IMR-90 (cell line): Measurements from ENCODE around the gene ADARB2. TPM values are rescaled to one million over a fixed set of nuclear protein-coding genes. Genes with fewer than 3 reads are reported as not detected.

Experiments used
- ATAC-seq: fragments of 200-7000 bp; cut with Tn5 transposase; 2 replicates; pipeline ENCODE4 v1.9.1; 2020; ENCODE audit warnings: low read depth, mild to moderate bottlenecking, moderate library complexity
- BruUV-seq: library from RNA; stranded (reverse); fragments of 400-500 nt; replicated peaks from 2 replicates; lab custom pipeline; 2021; lab: Mats Ljungman, UMichigan
- CTCF ChIA-PET: fragments of 300-600 bp; formaldehyde crosslinking; extraction: SDS; loops from one replicate; lab custom pipeline; 2021; ENCODE audit warnings: antibody characterized with exemption; lab: Yijun Ruan, JAX
- POLR2A ChIA-PET: fragments of 300-600 bp; sonication (Branson Sonifier 250); formaldehyde crosslinking; loops from one replicate; lab custom pipeline; 2022; ENCODE audit warnings: antibody characterized with exemption; ENCODE audit not compliant: unreplicated experiment; lab: Charles Lee
- DNase-seq: peaks from one replicate; pipeline ENCODE4 v3.0.0; 2013
- H2AFZ ChIP-seq: replicated peaks from 2 replicates; pipeline ENCODE3; 2013; ENCODE audit warnings: low read length, mild to moderate bottlenecking; ENCODE audit not compliant: poor library complexity
- H2AK5ac ChIP-seq: 2 replicates; pipeline ENCODE4 v1.6.1; 2013; ENCODE audit warnings: low read depth, low read length, inconsistent platforms
- H2AK9ac ChIP-seq: replicated peaks from 2 replicates; pipeline ENCODE3; 2013; ENCODE audit warnings: mild to moderate bottlenecking, low read depth, low read length, moderate library complexity; ENCODE audit not compliant: poor library complexity
- H2BK120ac ChIP-seq: 2 replicates; pipeline ENCODE4 v1.6.1; 2013; ENCODE audit warnings: low read depth, low read length, inconsistent platforms
- H2BK15ac ChIP-seq: 3 replicates; pipeline ENCODE4 v1.6.1; 2013; ENCODE audit warnings: low read depth, low read length, inconsistent platforms
- H2BK20ac ChIP-seq: 2 replicates; pipeline ENCODE4 v1.6.1; 2013; ENCODE audit warnings: low read depth, mild to moderate bottlenecking, inconsistent platforms, low read length, moderate library complexity
- H2BK5ac ChIP-seq: 2 replicates; pipeline ENCODE4 v1.6.1; 2013; ENCODE audit warnings: mild to moderate bottlenecking, low read depth, low read length, inconsistent platforms; ENCODE audit not compliant: poor library complexity, severe bottlenecking
- H3K14ac ChIP-seq: replicated peaks from 2 replicates; pipeline ENCODE4 v1.6.1; 2013; ENCODE audit warnings: low read depth, low read length, inconsistent platforms
- H3K18ac ChIP-seq: 2 replicates; pipeline ENCODE4 v1.6.1; 2013; ENCODE audit warnings: low read depth, low read length, control low read depth
- H3K23ac ChIP-seq: 2 replicates; pipeline ENCODE4 v1.6.1; 2013; ENCODE audit warnings: low read depth, low read length, inconsistent platforms
- H3K27ac ChIP-seq: 2 replicates; pipeline ENCODE4 v1.5.1; 2013; ENCODE audit warnings: mild to moderate bottlenecking, control low read depth, low read length; ENCODE audit not compliant: insufficient read depth
- H3K27me3 ChIP-seq: 2 replicates; pipeline ENCODE4 v1.6.1; 2013; ENCODE audit warnings: low read length; ENCODE audit not compliant: control insufficient read depth, insufficient read depth
- H3K36me3 ChIP-seq: 2 replicates; pipeline ENCODE4 v1.6.1; 2013; ENCODE audit warnings: low read length, mixed read lengths; ENCODE audit not compliant: control insufficient read depth, insufficient read depth
- H3K4ac ChIP-seq: 2 replicates; pipeline ENCODE4 v1.6.1; 2013; ENCODE audit warnings: low read depth, low read length, inconsistent platforms
- H3K4me1 ChIP-seq: 2 replicates; pipeline ENCODE4 v1.6.1; 2013; ENCODE audit warnings: low read length, mixed read lengths; ENCODE audit not compliant: control insufficient read depth, insufficient read depth
- H3K4me2 ChIP-seq: 2 replicates; pipeline ENCODE4 v1.6.1; 2013; ENCODE audit warnings: low read depth, mild to moderate bottlenecking, control low read depth, low read length, moderate library complexity
- H3K4me3 ChIP-seq: 2 replicates; pipeline ENCODE4 v1.5.1; 2013; ENCODE audit warnings: low read depth, mild to moderate bottlenecking, control low read depth, low read length, moderate library complexity; ENCODE audit not compliant: insufficient read depth
- H3K56ac ChIP-seq: 2 replicates; pipeline ENCODE4 v1.6.1; 2013; ENCODE audit warnings: low read length, inconsistent platforms; ENCODE audit not compliant: insufficient read depth; ENCODE audit errors: extremely low read depth
- H3K79me1 ChIP-seq, 2 experiments: 2 replicates each; pipeline ENCODE4 v1.6.1; 2013; ENCODE audit warnings: low read length in 2 of 2, inconsistent platforms in 1 of 2, low read depth in 1 of 2
- H3K9ac ChIP-seq: 2 replicates; pipeline ENCODE4 v1.6.1; 2013; ENCODE audit warnings: low read depth, low read length, control low read depth
- H3K9me1 ChIP-seq: 2 replicates; pipeline ENCODE4 v1.6.1; 2013; ENCODE audit warnings: low read length, inconsistent platforms; ENCODE audit not compliant: insufficient read depth
- H3K9me3 ChIP-seq: 2 replicates; pipeline ENCODE4 v1.6.1; 2013; ENCODE audit warnings: low read length; ENCODE audit not compliant: control insufficient read depth, insufficient read depth
- H4K20me1 ChIP-seq: 2 replicates; pipeline ENCODE4 v1.6.1; 2013; ENCODE audit warnings: low read length, inconsistent platforms; ENCODE audit not compliant: insufficient read depth
- H4K5ac ChIP-seq: 2 replicates; pipeline ENCODE4 v1.6.1; 2013; ENCODE audit warnings: mild to moderate bottlenecking, low read depth, low read length, control low read depth
- H4K8ac ChIP-seq, 2 experiments: 2 replicates each; pipeline ENCODE4 v1.6.1; 2013; ENCODE audit warnings: low read depth in 2 of 2, low read length in 2 of 2, control low read depth in 1 of 2, inconsistent platforms in 1 of 2
- H4K91ac ChIP-seq: 2 replicates; pipeline ENCODE4 v1.6.1; 2013; ENCODE audit warnings: low read depth, low read length, inconsistent platforms; ENCODE audit not compliant: insufficient read depth
- BHLHE40 ChIP-seq: fragments of 150-350 bp; IDR thresholded peaks from 2 replicates; pipeline ENCODE4 v1.6.1; 2016; ENCODE audit warnings: mild to moderate bottlenecking, low read depth, low read length
- CEBPB ChIP-seq: IDR thresholded peaks from 2 replicates; pipeline ENCODE4 v1.6.1; 2012; ENCODE audit warnings: low read depth, low read length, improper control_type of control experiment
- CHD1 ChIP-seq: IDR thresholded peaks from 2 replicates; pipeline ENCODE4 v1.6.1; 2012; ENCODE audit warnings: low read depth, low read length, improper control_type of control experiment
- POLR2A ChIP-seq: IDR thresholded peaks from 2 replicates; pipeline ENCODE4 v1.6.1; 2012; ENCODE audit warnings: mild to moderate bottlenecking, low read depth, low read length
- RFX5 ChIP-seq: IDR thresholded peaks from 2 replicates; pipeline ENCODE4 v1.8.0; 2012; ENCODE audit warnings: low read depth, mild to moderate bottlenecking, low read length, moderate library complexity
- SMC3 ChIP-seq: fragments of 150-350 bp; IDR thresholded peaks from 2 replicates; pipeline ENCODE4 v1.6.1; 2016; ENCODE audit warnings: low read depth, mild to moderate bottlenecking, antibody characterized with exemption, low read length, moderate library complexity
- WGBS, 2 experiments: methylation state at CpG; one replicate each; pipeline versions ENCODE4 v1.1.5 to v1.1.7; 2013; ENCODE audit warnings: missing lambda C conversion rate in 2 of 2; ENCODE audit not compliant: insufficient read length in 1 of 2; ENCODE audit errors: extremely low coverage in 2 of 2; 5-methylcytosine and 5-hydroxymethylcytosine counted together
- dilution Hi-C: fragments of 300-500 bp; cut with HindIII; formaldehyde crosslinking; loops from one replicate; pipeline ENCODE4 v1.14.3; 2018; ENCODE audit warnings: low sequenced_read_pairs; ENCODE audit not compliant: unreplicated experiment
- in situ Hi-C: fragments of 300-500 bp; cut with MboI; formaldehyde crosslinking; loops from 3 replicates; pipeline ENCODE4 v1.14.3; 2019; ENCODE audit warnings: low sequenced_read_pairs, inconsistent platforms, mixed read lengths
- intact Hi-C: fragments of 100-400 bp; cut with micrococcal nuclease; formaldehyde crosslinking; loops from 2 replicates; pipeline ENCODE4 v1.10.0; 2022
- polyA plus RNA-seq, 3 experiments: library from polyadenylated mRNA; depleted of rRNA; stranded (reverse); fragments of >200 nt; gene quantifications; 2 replicates each; pipeline ENCODE4 v1.2.3, GENCODE V29; 2012; ENCODE audit warnings: low replicate concordance in 1 of 3
- total RNA-seq: library from RNA; depleted of rRNA; stranded (reverse); fragments of >200 nt; gene quantifications from 2 replicates; pipeline ENCODE4 v1.2.3, GENCODE V29; 2012
- TF ChIP-seq, protein P1 (sequence below): conservative IDR thresholded peaks from 2 replicates; pipeline ENCODE4 v1.5.1; 2012; ENCODE audit warnings: mild to moderate bottlenecking, low read depth, low read length, improper control_type of control experiment
- TF ChIP-seq, protein P2 (sequence below): fragments of 150-350 bp; IDR thresholded peaks from 2 replicates; pipeline ENCODE4 v1.6.1; 2016; ENCODE audit warnings: low read depth, mild to moderate bottlenecking, low read length, moderate library complexity, borderline replicate concordance

Gene ADARB2
- total and polyA plus RNA-seq, 2 of the 4 experiments (the other 2 are of a cell fraction): not detected

DNA sequence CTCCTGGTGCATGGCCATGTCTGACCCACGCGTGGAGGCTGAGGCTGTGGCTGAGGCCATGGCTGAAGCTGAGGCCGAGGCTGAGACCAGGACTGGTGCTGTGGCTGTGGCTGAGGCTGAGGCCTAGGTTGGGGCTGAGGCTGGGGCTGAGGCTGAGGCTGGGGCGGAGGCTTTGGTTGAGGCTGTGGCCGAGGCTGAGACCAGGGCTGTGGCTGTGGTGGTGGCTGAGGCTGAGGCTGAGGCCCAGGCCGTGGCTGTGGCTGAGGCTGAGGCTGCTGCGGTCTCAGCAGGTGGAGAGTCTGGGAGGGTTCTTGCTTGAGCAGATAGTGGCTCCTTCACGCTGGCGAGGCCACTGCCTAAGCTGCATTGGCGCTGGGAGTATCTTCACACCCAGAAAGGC is 604.7 kb downstream of the ADARB2 start:
- ChIA-PET CTCF (no interaction called here), POLR2A (no interaction called here)
- DNase-seq (no peak), ATAC-seq (no peak)
- TF ChIP-seq POLR2A (no peak), CEBPB (no peak), BHLHE40 (no peak), RFX5 (no peak), CHD1 (no peak), SMC3 (no peak)
- TF ChIP-seq, protein P1, sequence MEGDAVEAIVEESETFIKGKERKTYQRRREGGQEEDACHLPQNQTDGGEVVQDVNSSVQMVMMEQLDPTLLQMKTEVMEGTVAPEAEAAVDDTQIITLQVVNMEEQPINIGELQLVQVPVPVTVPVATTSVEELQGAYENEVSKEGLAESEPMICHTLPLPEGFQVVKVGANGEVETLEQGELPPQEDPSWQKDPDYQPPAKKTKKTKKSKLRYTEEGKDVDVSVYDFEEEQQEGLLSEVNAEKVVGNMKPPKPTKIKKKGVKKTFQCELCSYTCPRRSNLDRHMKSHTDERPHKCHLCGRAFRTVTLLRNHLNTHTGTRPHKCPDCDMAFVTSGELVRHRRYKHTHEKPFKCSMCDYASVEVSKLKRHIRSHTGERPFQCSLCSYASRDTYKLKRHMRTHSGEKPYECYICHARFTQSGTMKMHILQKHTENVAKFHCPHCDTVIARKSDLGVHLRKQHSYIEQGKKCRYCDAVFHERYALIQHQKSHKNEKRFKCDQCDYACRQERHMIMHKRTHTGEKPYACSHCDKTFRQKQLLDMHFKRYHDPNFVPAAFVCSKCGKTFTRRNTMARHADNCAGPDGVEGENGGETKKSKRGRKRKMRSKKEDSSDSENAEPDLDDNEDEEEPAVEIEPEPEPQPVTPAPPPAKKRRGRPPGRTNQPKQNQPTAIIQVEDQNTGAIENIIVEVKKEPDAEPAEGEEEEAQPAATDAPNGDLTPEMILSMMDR: no peak
- TF ChIP-seq, protein P2, sequence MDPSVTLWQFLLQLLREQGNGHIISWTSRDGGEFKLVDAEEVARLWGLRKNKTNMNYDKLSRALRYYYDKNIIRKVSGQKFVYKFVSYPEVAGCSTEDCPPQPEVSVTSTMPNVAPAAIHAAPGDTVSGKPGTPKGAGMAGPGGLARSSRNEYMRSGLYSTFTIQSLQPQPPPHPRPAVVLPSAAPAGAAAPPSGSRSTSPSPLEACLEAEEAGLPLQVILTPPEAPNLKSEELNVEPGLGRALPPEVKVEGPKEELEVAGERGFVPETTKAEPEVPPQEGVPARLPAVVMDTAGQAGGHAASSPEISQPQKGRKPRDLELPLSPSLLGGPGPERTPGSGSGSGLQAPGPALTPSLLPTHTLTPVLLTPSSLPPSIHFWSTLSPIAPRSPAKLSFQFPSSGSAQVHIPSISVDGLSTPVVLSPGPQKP: no peak
- no peak overlapping the region for H3K23ac ChIP-seq
- H2BK5ac ChIP-seq: no peak overlapping the region
- no peak overlapping the region for H3K4me3 ChIP-seq
- dilution Hi-C loops (no loop called here), intact Hi-C loops (no loop called here), in situ Hi-C loops (no loop called here)
- H3K9me3 ChIP-seq: no peaks in the 10 kb centered on the region
- H2BK120ac ChIP-seq: no peak overlapping the region
- H3K56ac ChIP-seq: no peak overlapping the region
- peaks cover 8% of the 10 kb centered on the region; the same call in 1 of the 2 replicates for H3K9me1 ChIP-seq
- H3K4me2 ChIP-seq: no peak overlapping the region
- no peak overlapping the region for H3K27ac ChIP-seq
- H4K5ac ChIP-seq: no peak overlapping the region
- no peak overlapping the region for H2AFZ ChIP-seq
- H2AK9ac ChIP-seq: no peak overlapping the region
- H4K8ac ChIP-seq: no peak overlapping the region
- H3K14ac ChIP-seq: no peak overlapping the region
- 100% methylated on average over 3 of the region's 10 CpGs; no CpG with 5 or more reads in 1 of the 2 experiments for WGBS, 2 experiments
- no peaks in the 10 kb centered on the region for H4K20me1 ChIP-seq
- no TSS peak for BruUV-seq
- no peak overlapping the region for H4K91ac ChIP-seq
- no peaks in the 10 kb centered on the region for H3K4me1 ChIP-seq
- H3K4ac ChIP-seq: no peak overlapping the region
- peaks cover 25% of the 10 kb centered on the region for H3K36me3 ChIP-seq
- H3K79me1 ChIP-seq: 0 out of 4 replicates have a peak, but pooled peaks cover 0 to under 1% of the 10 kb centered on the region in 2 experiments
- no peak overlapping the region for H3K18ac ChIP-seq
- H2BK20ac ChIP-seq: no peak overlapping the region
- no peak overlapping the region for H2BK15ac ChIP-seq
- H3K27me3 ChIP-seq: no peaks in the 10 kb centered on the region
- no peak overlapping the region for H2AK5ac ChIP-seq
- no peak overlapping the region for H3K9ac ChIP-seq
